GM12878 (cell line): ENCODE data around the gene TGDS. TPM values are rescaled to one million over a fixed set of nuclear protein-coding genes. Genes with fewer than 3 reads are reported as not detected.
A peak's percentile ranks its signal among the peaks of the same experiment; 100 is the strongest.

Experiments used
- ATAC-seq: fragments of 200-7000 bp; cut with Tn5 transposase; 3 replicates; pipeline ENCODE4 v1.9.1; 2020; ENCODE audit warnings: mild to moderate bottlenecking, moderate library complexity
- BruUV-seq: library from RNA; stranded (reverse); fragments of 400-500 nt; replicated peaks from 2 replicates; lab custom pipeline; 2021; lab: Mats Ljungman, UMichigan
- CTCF ChIA-PET: fragments of 300-600 bp; sonication (Branson Sonifier 250); formaldehyde crosslinking; extraction: SDS; loops from one replicate; lab custom pipeline; 2021; ENCODE audit warnings: inconsistent platforms; lab: Yijun Ruan, JAX
- POLR2A ChIA-PET: fragments of 350-600 bp; formaldehyde crosslinking; extraction: SDS; loops from one replicate; lab custom pipeline; 2021; ENCODE audit warnings: inconsistent platforms; lab: Charles Lee
- RAD21 ChIA-PET: fragments of 300-600 bp; sonication (Branson Sonifier 250); formaldehyde crosslinking; loops from one replicate; lab custom pipeline; 2023; ENCODE audit warnings: antibody characterized with exemption; ENCODE audit not compliant: unreplicated experiment; lab: Charles Lee
- SMC1A ChIA-PET: fragments of 300-600 bp; sonication (Branson Sonifier 250); formaldehyde crosslinking; loops from one replicate; lab custom pipeline; 2023; ENCODE audit not compliant: unreplicated experiment, uncharacterized antibody; lab: Charles Lee
- DNase-seq: peaks from one replicate; pipeline ENCODE4 v3.0.0-alpha.2; 2011; ENCODE audit warnings: low read depth, low spot score
- FAIRE-seq: peaks from 3 replicates; lab custom pipeline; 2011; peaks lifted over from hg19 to GRCh38; lab: Jason Lieb, UNC
- H2AFZ ChIP-seq: 2 replicates; pipeline ENCODE4 v1.6.0; 2011; ENCODE audit warnings: low read depth, low read length, control low read depth; ENCODE audit not compliant: control insufficient read depth
- H3K27ac ChIP-seq: 2 replicates; pipeline ENCODE4 v1.5.1; 2011; ENCODE audit warnings: control low read depth; ENCODE audit not compliant: control insufficient read depth, insufficient read depth
- H3K27me3 ChIP-seq, 2 experiments: replicated peaks in 1 of 2; 2 replicates each; pipeline versions ENCODE4 v1.6.0 to v1.6.1; 2011; ENCODE audit warnings: low read length in 1 of 2; ENCODE audit not compliant: control insufficient read depth in 2 of 2, insufficient read depth in 2 of 2
- H3K36me3 ChIP-seq, 2 experiments: 2 replicates each; pipeline ENCODE4 v1.5.1; 2011; ENCODE audit warnings: low read length in 1 of 2; ENCODE audit not compliant: control insufficient read depth in 2 of 2, insufficient read depth in 2 of 2
- H3K4me1 ChIP-seq: 2 replicates; pipeline ENCODE4 v1.6.1; 2011; ENCODE audit warnings: mild to moderate bottlenecking, low read length, moderate library complexity, mixed read lengths; ENCODE audit not compliant: control insufficient read depth, insufficient read depth
- H3K4me2 ChIP-seq: 2 replicates; pipeline ENCODE4 v1.6.0; 2011; ENCODE audit warnings: control low read depth; ENCODE audit not compliant: control insufficient read depth, insufficient read depth
- H3K4me3 ChIP-seq: fragments of 200-600 bp; sonication (generic); 2 replicates; pipeline ENCODE4 v1.5.1; 2016
- H3K79me2 ChIP-seq: 2 replicates; pipeline ENCODE4 v1.6.0; 2011; ENCODE audit warnings: low read length; ENCODE audit not compliant: control insufficient read depth, insufficient read depth
- H3K9ac ChIP-seq: 2 replicates; pipeline ENCODE4 v1.8.0; 2011; ENCODE audit warnings: low read length, control low read depth, mixed read lengths; ENCODE audit not compliant: control insufficient read depth, insufficient read depth
- H3K9me3 ChIP-seq: replicated peaks from 3 replicates; pipeline ENCODE4 v1.5.1; 2011; ENCODE audit warnings: mild to moderate bottlenecking, low read length; ENCODE audit not compliant: control insufficient read depth, insufficient read depth
- H4K20me1 ChIP-seq: 2 replicates; pipeline ENCODE4 v1.6.0; 2011; ENCODE audit not compliant: control insufficient read depth, insufficient read depth
- BRCA1 ChIP-seq: IDR thresholded peaks from 2 replicates; pipeline ENCODE4 v1.6.1; 2011; ENCODE audit warnings: low read depth, low read length, improper control_type of control experiment
- HDGF ChIP-seq: fragments of 450-650 bp; IDR thresholded peaks from 2 replicates; pipeline ENCODE4 v1.6.1; 2016; ENCODE audit warnings: antibody characterized with exemption
- NBN ChIP-seq: fragments of 450-650 bp; IDR thresholded peaks from 2 replicates; pipeline ENCODE4 v1.6.1; 2016
- TCF12 ChIP-seq: IDR thresholded peaks from 2 replicates; pipeline ENCODE4 v1.6.1; 2011; ENCODE audit warnings: low read depth, mild to moderate bottlenecking, low read length
- ZSCAN29 ChIP-seq: fragments of 450-650 bp; IDR thresholded peaks from 2 replicates; pipeline ENCODE4 v1.6.1; 2017; ENCODE audit warnings: mild to moderate bottlenecking, moderate library complexity
- WGBS: methylation state at CpG from one replicate; pipeline ENCODE4 v1.1.6; 2016; ENCODE audit warnings: low lambda C conversion rate; ENCODE audit not compliant: insufficient replicate concordance, insufficient coverage; ENCODE audit errors: missing lambda C conversion rate; 5-methylcytosine and 5-hydroxymethylcytosine counted together
- in situ Hi-C: fragments of 300-500 bp; cut with MboI; formaldehyde crosslinking; loops from 9 replicates; pipeline ENCODE4 v1.14.3; 2018; ENCODE audit warnings: mixed read lengths
- intact Hi-C: fragments of 100-400 bp; cut with micrococcal nuclease; formaldehyde crosslinking; loops from one replicate; pipeline ENCODE4 v1.14.2; 2022; ENCODE audit not compliant: unreplicated experiment
- polyA plus RNA-seq, 11 experiments: library from polyadenylated mRNA; depleted of rRNA in 4 of 11; unstranded in 6 of 11; stranded (reverse) in 5 of 11; fragments of >200 nt; fragmentation: Nextera tagmentation in 4 of 11; fragmentation: Illumina TruSeq in 1 of 11; extraction: Ambion mirVana in 4 of 11; extraction: Trizol in 1 of 11; gene quantifications; 1 replicate in 1 of 11; 2 replicates in 10 of 11; pipeline versions ENCODE4 v1.2.1 to v1.2.3, GENCODE V29; 2011 to 2016; ENCODE audit warnings: inconsistent platforms in 2 of 11, missing spikeins in 2 of 11, low read depth in 1 of 11
- total RNA-seq, 4 experiments: library from RNA; depleted of rRNA in 3 of 4; stranded (reverse); fragments of >200 nt in 3 of 4; fragmentation: Illumina TruSeq in 1 of 4; extraction: Trizol in 1 of 4; gene quantifications; 2 replicates each; pipeline versions ENCODE4 v1.2.1 to v1.2.3, GENCODE V29; 2013 to 2021
- TF ChIP-seq, protein P1 (sequence below): fragments of 450-650 bp; conservative IDR thresholded peaks from 2 replicates; pipeline ENCODE4 v1.6.1; 2017; ENCODE audit warnings: mild to moderate bottlenecking, moderate library complexity
- TF ChIP-seq, protein P2 (sequence below): IDR thresholded peaks from 2 replicates; pipeline ENCODE4 v1.6.1; 2012; ENCODE audit warnings: low read depth, low read length, improper control_type of control experiment

Gene TGDS
- total and polyA plus RNA-seq, 10 of the 15 experiments (the other 5 are each of a cell fraction or from before 2014, with no cell fraction given), result 13.1 to 44.3 (median 23.8) TPM

DNA sequence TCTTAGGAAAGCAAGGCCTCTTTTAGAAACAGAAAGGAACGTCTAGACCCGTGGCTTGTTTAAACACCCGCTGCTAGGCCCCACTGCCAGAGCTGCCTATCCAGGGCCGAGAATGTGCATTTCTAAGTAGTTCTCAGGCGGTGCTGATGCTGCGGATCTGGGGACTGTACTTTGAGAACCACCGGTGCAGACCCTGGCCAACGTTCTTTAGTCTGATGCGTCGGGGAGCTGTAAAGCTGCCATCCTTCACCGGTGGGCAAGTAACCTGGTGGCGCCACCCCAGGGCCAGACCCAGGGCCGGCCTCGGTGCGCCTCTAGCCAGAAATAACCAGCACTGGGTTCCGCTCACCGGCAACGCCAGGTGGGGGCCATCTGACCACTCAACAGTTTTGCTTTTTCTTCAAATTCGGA lies 47.1 kb downstream of the TGDS start (continued):
- no peak for TF ChIP-seq NBN
- TF ChIP-seq, protein P1, sequence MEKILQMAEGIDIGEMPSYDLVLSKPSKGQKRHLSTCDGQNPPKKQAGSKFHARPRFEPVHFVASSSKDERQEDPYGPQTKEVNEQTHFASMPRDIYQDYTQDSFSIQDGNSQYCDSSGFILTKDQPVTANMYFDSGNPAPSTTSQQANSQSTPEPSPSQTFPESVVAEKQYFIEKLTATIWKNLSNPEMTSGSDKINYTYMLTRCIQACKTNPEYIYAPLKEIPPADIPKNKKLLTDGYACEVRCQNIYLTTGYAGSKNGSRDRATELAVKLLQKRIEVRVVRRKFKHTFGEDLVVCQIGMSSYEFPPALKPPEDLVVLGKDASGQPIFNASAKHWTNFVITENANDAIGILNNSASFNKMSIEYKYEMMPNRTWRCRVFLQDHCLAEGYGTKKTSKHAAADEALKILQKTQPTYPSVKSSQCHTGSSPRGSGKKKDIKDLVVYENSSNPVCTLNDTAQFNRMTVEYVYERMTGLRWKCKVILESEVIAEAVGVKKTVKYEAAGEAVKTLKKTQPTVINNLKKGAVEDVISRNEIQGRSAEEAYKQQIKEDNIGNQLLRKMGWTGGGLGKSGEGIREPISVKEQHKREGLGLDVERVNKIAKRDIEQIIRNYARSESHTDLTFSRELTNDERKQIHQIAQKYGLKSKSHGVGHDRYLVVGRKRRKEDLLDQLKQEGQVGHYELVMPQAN, result 0 out of 2 replicates have a peak, but pooled peaks have one; percentile 63

DNA sequence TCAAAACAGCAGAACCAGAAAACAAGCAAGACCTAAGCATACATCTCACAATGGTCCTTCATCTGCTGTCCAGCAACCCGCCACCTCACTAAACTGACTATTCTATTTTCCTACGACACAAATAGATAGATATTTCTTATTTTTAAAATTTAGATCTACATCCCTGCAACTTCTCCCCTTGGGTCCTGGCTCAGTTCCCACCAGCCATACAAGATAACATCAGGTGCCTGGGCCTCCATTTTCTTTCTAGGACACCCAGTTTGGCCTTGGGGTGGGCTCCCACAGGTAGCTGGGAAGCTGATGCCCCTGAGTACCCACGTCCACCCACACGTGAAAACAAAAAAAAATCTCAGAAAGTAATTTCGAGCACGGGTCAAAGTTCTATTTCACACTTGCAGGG lies 47.6 kb downstream of the TGDS start:
- H3K4me2 ChIP-seq, result peak overlapping the region; percentile 97
- FAIRE-seq (no peak), ATAC-seq (no peak), DNase-seq (peak; percentile 8)
- H3K79me2 ChIP-seq, result no peaks in the 10 kb centered on the region; the same call in 1 of the 2 replicates
- ChIA-PET CTCF (interaction anchor here (1.3 to 3.5 kb wide), 6 partner anchors 12 to 72 kb away, joined by 3 to 21 read pairs (median 6); partner anchors contain the start of gene TGDS), POLR2A (interaction anchor here (1.3 to 3.9 kb wide), 3 partner anchors 44 to 54 kb away, joined by 6 to 22 read pairs (median 8); partner anchors contain the start of genes GPR180 and TGDS), SMC1A (interaction anchor here (1.1 to 2.9 kb wide), 8 partner anchors 8 to 72 kb away, joined by 3 to 11 read pairs (median 6); partner anchors contain the start of gene TGDS), RAD21 (interaction anchor here (1.0 to 4.3 kb wide), 4 partner anchors 9 to 70 kb away, joined by 3 to 34 read pairs (median 6); no protein-coding TSS in a partner anchor)
- peak overlapping the region; percentile 78 for H2AFZ ChIP-seq
- in situ Hi-C loops (no loop called here), intact Hi-C loops (no loop called here)
- no peaks in the 10 kb centered on the region for H3K36me3 ChIP-seq
- WGBS, result 34% methylated on average over 6 of the region's 6 CpGs
- H3K27me3 ChIP-seq, result no peaks in the 10 kb centered on the region
- H3K27ac ChIP-seq, result peak overlapping the region; percentile 92
- H3K9me3 ChIP-seq, result no peaks in the 10 kb centered on the region
- no TSS peak for BruUV-seq
- peak overlapping the region; percentile 83 for H3K9ac ChIP-seq
- no peaks in the 10 kb centered on the region for H4K20me1 ChIP-seq
- no peak for TF ChIP-seq TCF12
- no peak for TF ChIP-seq HDGF
- TF ChIP-seq BRCA1, result no peak
- TF ChIP-seq ZSCAN29, result no peak
- TF ChIP-seq, protein P2, sequence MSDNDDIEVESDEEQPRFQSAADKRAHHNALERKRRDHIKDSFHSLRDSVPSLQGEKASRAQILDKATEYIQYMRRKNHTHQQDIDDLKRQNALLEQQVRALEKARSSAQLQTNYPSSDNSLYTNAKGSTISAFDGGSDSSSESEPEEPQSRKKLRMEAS, result no peak
- H3K4me3 ChIP-seq, result peak overlapping the region; percentile 83
- no peaks in the 10 kb centered on the region for H3K4me1 ChIP-seq
